ENCODE data around the gene FSTL4.

GRCh38 chr5:133222040-133222439, 390.3 kb downstream of the FSTL4 start:
- TF ChIP-seq, protein P1, sequence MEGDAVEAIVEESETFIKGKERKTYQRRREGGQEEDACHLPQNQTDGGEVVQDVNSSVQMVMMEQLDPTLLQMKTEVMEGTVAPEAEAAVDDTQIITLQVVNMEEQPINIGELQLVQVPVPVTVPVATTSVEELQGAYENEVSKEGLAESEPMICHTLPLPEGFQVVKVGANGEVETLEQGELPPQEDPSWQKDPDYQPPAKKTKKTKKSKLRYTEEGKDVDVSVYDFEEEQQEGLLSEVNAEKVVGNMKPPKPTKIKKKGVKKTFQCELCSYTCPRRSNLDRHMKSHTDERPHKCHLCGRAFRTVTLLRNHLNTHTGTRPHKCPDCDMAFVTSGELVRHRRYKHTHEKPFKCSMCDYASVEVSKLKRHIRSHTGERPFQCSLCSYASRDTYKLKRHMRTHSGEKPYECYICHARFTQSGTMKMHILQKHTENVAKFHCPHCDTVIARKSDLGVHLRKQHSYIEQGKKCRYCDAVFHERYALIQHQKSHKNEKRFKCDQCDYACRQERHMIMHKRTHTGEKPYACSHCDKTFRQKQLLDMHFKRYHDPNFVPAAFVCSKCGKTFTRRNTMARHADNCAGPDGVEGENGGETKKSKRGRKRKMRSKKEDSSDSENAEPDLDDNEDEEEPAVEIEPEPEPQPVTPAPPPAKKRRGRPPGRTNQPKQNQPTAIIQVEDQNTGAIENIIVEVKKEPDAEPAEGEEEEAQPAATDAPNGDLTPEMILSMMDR (conservative IDR thresholded peaks at IDR 0.05) = no peak
- TF ChIP-seq EZH2 (IDR thresholded peaks at IDR 0.05; ENCODE audit: low read depth) = no peak
